Vagina (tissue), 2 donors: ENCODE results near the gene POU2F1. TPM values are rescaled to one million over a fixed set of nuclear protein-coding genes. Genes with fewer than 3 reads are reported as not detected.

Experiments used
- DNase-seq, 2 donors: peaks; one replicate each; pipeline ENCODE4 v3.0.0-alpha.2; 2017; ENCODE audit errors: extremely low spot score in 2 of 2
- H3K27ac ChIP-seq: fragments of 200-600 bp; sonication (generic); one replicate; pipeline ENCODE4 v1.5.1; 2019
- H3K27me3 ChIP-seq: fragments of 200-600 bp; sonication (generic); one replicate; pipeline ENCODE4 v1.5.1; 2019
- H3K36me3 ChIP-seq, 2 donors: fragments of 200-600 bp; sonication (generic); one replicate each; pipeline ENCODE4 v1.5.1; 2017 to 2019
- H3K4me1 ChIP-seq: fragments of 200-600 bp; sonication (generic); one replicate; pipeline ENCODE4 v1.5.1; 2019
- H3K4me3 ChIP-seq, 2 donors: fragments of 200-600 bp; sonication (generic); 1 replicate in 1 of 2; 2 replicates in 1 of 2; pipeline ENCODE4 v1.5.1; 2016 to 2019
- H3K9me3 ChIP-seq: fragments of 200-600 bp; sonication (generic); one replicate; pipeline ENCODE4 v1.5.1; 2019
- POLR2A ChIP-seq, 2 donors: fragments of 450-650 bp; IDR thresholded peaks; one replicate each; pipeline ENCODE4 v1.6.1; 2017; ENCODE audit warnings: antibody characterized with exemption in 2 of 2, mild to moderate bottlenecking in 2 of 2, moderate library complexity in 2 of 2
- POLR2AphosphoS5 ChIP-seq, 2 donors: sonication (generic); formaldehyde crosslinking; IDR thresholded peaks; one replicate each; pipeline ENCODE4 v1.9.0; 2017; ENCODE audit warnings: antibody characterized with exemption in 2 of 2, mild to moderate bottlenecking in 2 of 2, low read depth in 1 of 2; ENCODE audit not compliant: insufficient read depth in 1 of 2
- intact Hi-C: fragments of 100-400 bp; cut with DNase I; formaldehyde crosslinking; loops from one replicate; pipeline ENCODE4 v1.15.1; 2023
- total RNA-seq: library from RNA; depleted of rRNA; stranded (reverse); fragments of >200 nt; gene quantifications from one replicate; pipeline ENCODE4 v1.2.3, GENCODE V29; 2016
- TF ChIP-seq, protein P1 (sequence below), 3 experiments: fragments of 450-650 bp in 2 of 3; fragments of 200-600 bp in 1 of 3; sonication (generic) in 1 of 3; IDR thresholded peaks; one replicate each; pipeline ENCODE4 v1.5.1; 2017 to 2019; ENCODE audit warnings: antibody characterized with exemption in 3 of 3, mild to moderate bottlenecking in 2 of 3, moderate library complexity in 2 of 3

POU2F1 gene
- total RNA-seq, 1 donor from 2014 or later = 10.8 TPM

DNA sequence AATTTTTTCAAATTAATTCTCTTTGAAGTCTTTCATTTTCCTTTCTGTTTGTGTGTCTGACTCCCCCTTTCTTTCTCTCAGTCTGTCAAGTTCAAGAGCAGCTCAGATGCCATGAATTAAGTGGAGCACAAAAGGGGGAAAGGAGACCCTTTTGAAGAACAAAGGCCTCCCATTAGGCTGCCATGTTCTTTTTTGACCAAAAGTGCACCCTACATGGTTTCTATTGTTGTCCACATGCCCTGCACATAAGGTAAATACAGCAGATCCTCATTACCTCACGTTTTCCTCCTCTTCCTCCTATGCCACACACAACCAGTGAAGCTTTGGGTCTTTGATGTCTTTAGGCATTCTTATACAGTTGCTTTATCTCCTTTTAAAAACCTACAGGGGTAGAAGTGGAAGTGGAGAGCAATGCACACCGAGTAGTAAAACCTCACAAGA is 47.7 kb downstream of the POU2F1 start:
- Histone ChIP-seq H3K4me1 (peaks cover 14% of the 10 kb centered on the region), H3K4me3 (no peak overlapping the region), H3K27me3 (no peaks in the 10 kb centered on the region), H3K27ac (no peak overlapping the region), H3K9me3 (no peaks in the 10 kb centered on the region), H3K36me3 (no peaks in the 10 kb centered on the region)
- TF ChIP-seq POLR2AphosphoS5 (IDR thresholded peaks at IDR 0.05; ENCODE audit: insufficient read depth in 1 of 2, low read depth in 1 of 2) = no peak
- no peak for TF ChIP-seq POLR2A (IDR thresholded peaks at IDR 0.05)
- TF ChIP-seq, protein P1, sequence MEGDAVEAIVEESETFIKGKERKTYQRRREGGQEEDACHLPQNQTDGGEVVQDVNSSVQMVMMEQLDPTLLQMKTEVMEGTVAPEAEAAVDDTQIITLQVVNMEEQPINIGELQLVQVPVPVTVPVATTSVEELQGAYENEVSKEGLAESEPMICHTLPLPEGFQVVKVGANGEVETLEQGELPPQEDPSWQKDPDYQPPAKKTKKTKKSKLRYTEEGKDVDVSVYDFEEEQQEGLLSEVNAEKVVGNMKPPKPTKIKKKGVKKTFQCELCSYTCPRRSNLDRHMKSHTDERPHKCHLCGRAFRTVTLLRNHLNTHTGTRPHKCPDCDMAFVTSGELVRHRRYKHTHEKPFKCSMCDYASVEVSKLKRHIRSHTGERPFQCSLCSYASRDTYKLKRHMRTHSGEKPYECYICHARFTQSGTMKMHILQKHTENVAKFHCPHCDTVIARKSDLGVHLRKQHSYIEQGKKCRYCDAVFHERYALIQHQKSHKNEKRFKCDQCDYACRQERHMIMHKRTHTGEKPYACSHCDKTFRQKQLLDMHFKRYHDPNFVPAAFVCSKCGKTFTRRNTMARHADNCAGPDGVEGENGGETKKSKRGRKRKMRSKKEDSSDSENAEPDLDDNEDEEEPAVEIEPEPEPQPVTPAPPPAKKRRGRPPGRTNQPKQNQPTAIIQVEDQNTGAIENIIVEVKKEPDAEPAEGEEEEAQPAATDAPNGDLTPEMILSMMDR (IDR thresholded peaks at IDR 0.05) = no peak
- intact Hi-C loops = loop anchor here (5.0 kb wide), 1 partner anchor 174 kb away; no protein-coding TSS in a partner anchor
- no peak for DNase-seq

DNA sequence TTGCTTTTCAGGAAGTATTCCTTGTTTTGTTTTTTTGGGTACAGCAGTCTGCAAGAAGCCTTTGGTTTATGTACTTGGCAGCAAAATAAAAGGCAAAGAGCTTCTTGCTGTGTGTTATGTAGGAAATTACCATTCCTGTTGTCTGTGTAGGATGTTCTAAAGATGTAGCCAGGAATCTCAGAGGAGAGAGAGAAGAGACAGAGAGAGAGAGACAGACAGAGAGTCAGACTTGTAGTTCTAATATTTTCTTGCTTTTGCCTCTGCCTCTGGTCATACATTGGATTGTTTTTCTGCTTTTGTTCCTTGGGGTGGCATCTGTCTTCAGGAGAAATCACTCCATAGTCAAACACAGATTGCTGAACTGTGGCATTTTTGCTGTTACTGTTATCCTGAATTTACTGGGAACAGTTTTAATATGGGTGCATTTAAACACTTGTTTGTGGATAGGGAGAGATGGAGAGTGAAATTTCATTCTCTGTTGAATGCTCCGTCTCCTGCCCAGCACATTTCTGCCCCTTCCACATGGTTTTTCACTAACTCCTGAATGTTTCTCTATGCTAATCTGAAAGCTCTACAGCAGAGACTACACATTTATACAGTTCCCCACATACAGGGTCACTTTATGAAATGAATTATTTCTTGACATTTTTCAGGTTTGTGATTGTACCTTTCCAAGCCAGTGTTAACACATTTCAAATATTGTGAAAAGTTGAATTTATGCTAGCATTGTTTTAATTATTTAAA is 49.8 kb downstream of the POU2F1 start:
- no peaks in the 10 kb centered on the region for H3K9me3 ChIP-seq
- H3K27ac ChIP-seq = no peak overlapping the region
- intact Hi-C loops = no loop called here
- DNase-seq = no peak
- H3K36me3 ChIP-seq = no peaks in the 10 kb centered on the region
- H3K4me3 ChIP-seq = no peak overlapping the region
- TF ChIP-seq POLR2A (IDR thresholded peaks at IDR 0.05) (no peak), POLR2AphosphoS5 (IDR thresholded peaks at IDR 0.05; ENCODE audit: insufficient read depth in 1 of 2, low read depth in 1 of 2) (no peak)
- TF ChIP-seq, protein P1 (IDR thresholded peaks at IDR 0.05) = no peak
- H3K4me1 ChIP-seq = peaks cover 5% of the 10 kb centered on the region
- no peaks in the 10 kb centered on the region for H3K27me3 ChIP-seq

DNA sequence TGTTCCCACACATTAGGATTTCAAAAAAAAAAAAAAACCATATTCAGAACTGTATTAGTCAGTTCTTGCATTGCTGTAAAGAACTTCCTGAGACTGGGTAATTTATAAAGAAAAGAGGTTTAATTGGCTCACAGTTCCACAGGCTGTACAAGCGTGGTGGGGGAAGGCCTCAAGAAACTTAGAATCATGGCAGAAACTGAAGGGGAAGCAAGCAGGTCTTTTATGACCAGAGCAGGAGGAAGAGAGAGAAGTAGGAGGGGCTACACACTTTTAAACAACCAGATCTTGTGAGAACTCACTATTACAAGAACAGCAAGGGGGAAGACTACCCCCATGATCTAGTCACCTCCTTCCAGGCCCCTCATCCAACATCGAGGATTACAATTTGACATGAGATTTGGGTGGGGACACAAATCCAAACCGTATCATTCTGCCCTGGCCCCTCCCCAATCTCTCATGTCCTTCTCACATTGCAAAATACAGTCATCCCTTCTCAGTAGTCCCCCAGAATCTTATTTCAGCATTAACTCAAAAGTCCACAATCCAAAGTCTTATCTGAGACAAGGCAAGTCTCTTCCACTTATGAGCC is 51.8 kb downstream of the POU2F1 start:
- Histone ChIP-seq H3K36me3 (no peaks in the 10 kb centered on the region), H3K4me1 (peaks cover 5% of the 10 kb centered on the region), H3K27ac (no peak overlapping the region), H3K4me3 (no peak overlapping the region), H3K9me3 (no peaks in the 10 kb centered on the region), H3K27me3 (no peaks in the 10 kb centered on the region)
- TF ChIP-seq POLR2A (IDR thresholded peaks at IDR 0.05) (no peak), POLR2AphosphoS5 (IDR thresholded peaks at IDR 0.05; ENCODE audit: insufficient read depth in 1 of 2, low read depth in 1 of 2) (no peak)
- TF ChIP-seq, protein P1 (IDR thresholded peaks at IDR 0.05) = no peak
- DNase-seq = no peak
- intact Hi-C loops = no loop called here

DNA sequence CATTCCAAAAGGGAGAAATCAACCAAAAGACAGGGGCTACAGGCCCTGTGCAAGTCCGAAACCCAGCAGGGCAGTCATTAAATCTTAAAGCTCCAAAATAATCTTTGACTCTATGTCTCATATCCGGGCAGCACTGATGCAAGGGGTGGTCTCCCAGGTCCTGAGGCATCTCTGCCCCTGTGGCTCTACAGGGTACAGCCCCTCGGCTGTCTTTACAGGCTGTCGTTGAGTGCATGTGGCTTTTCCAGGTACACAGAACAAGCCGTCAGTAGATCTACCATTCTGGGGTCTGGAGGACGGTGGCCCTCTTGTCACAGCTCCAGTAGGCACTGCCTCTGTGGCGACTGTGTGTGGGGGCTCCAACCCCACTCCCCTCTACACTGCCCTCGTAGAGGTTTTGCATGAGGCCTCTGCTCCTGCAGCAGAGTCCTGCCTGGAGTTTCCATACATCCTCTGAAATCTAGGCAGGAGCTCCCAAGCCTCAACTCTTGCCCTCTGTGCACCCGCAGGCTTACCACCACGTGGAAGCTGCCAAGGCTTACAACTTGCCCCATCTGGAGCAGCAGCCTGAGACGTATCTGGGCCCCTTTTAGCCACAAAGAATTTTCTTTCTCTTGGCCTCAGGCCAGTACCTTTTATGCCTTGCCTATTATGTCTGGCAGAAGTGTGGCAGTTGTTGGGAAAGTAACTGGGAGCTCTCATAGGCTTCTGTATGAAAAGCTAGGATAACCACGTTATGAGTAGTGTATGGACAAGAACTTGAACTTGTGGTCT is 52.5 kb downstream of the POU2F1 start:
- intact Hi-C loops = no loop called here
- DNase-seq = no peak
- H3K27ac ChIP-seq = no peak overlapping the region
- H3K9me3 ChIP-seq = no peaks in the 10 kb centered on the region
- TF ChIP-seq POLR2AphosphoS5 (IDR thresholded peaks at IDR 0.05; ENCODE audit: insufficient read depth in 1 of 2, low read depth in 1 of 2) (no peak), POLR2A (IDR thresholded peaks at IDR 0.05) (no peak)
- H3K4me3 ChIP-seq = no peak overlapping the region
- no peaks in the 10 kb centered on the region for H3K36me3 ChIP-seq
- peaks cover 8% of the 10 kb centered on the region for H3K4me1 ChIP-seq
- H3K27me3 ChIP-seq = no peaks in the 10 kb centered on the region

DNA sequence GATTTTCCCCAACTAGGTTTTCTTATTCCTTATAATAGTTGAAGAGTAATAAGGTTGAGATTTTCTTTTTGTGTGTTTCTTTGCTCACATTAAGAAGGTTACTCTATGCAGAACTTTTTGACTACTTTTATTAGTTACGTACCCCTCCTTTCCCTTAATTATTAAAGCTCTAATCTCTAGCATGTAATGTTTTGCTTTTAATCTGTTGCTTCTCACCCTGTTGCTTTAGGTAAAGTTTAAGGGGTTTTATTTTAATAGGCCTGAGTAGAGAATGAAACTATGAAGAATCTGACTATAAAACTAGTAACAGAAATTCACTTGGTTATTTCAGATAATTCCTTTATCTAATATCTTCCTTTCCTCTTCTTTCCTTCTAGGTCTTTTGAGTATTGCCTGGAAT is 53.4 kb downstream of the POU2F1 start:
- intact Hi-C loops = no loop called here
- H3K36me3 ChIP-seq = no peaks in the 10 kb centered on the region
- H3K9me3 ChIP-seq = no peaks in the 10 kb centered on the region
- peaks cover 11% of the 10 kb centered on the region for H3K4me1 ChIP-seq
- H3K4me3 ChIP-seq = no peak overlapping the region
- no peaks in the 10 kb centered on the region for H3K27me3 ChIP-seq
- TF ChIP-seq POLR2AphosphoS5 (IDR thresholded peaks at IDR 0.05; ENCODE audit: insufficient read depth in 1 of 2, low read depth in 1 of 2) (no peak), POLR2A (IDR thresholded peaks at IDR 0.05) (no peak)
- TF ChIP-seq, protein P1 (IDR thresholded peaks at IDR 0.05) = no peak
- no peak overlapping the region for H3K27ac ChIP-seq
- DNase-seq = no peak
